Left renal cortex interstitium (tissue), 4 donors: ENCODE results near the gene SRRM1. TPM values are rescaled to one million over a fixed set of nuclear protein-coding genes. Genes with fewer than 3 reads are reported as not detected.
"Not testable (repeated sequence)": the region's sequence is repeated elsewhere in the genome, so short reads cannot be mapped to it uniquely, and the experiment has no call there.

Experiments
- DNase-seq, 4 donors: peaks; one replicate each; pipeline ENCODE4 v3.0.0-alpha.2; 2013; ENCODE audit warnings: low read depth in 4 of 4, low spot score in 2 of 4, missing footprints in 1 of 4
- polyA plus RNA-seq, 4 donors: library from polyadenylated mRNA; unstranded; fragments of 120-200 nt; gene quantifications; one replicate each; pipeline ENCODE4 v1.2.1, GENCODE V29; 2013; ENCODE audit not compliant: insufficient read length in 4 of 4

Gene SRRM1
- polyA plus RNA-seq, 4 donors: 96.0 to 193 (median 143) TPM

GRCh38 chr1:24693827-24694379 lies 50.8 kb downstream of the SRRM1 start:
- no peak for DNase-seq

GRCh38 chr1:24694380-24694843 lies 51.3 kb downstream of the SRRM1 start:
- no peak for DNase-seq

- no peak for DNase-seq
Observed at GRCh38 chr1:24695202-24695974, 52.3 kb downstream of the SRRM1 start.

- DNase-seq: no peak
Observed at GRCh38 chr1:24696041-24696755, 53.1 kb downstream of the SRRM1 start.

- no peak for DNase-seq
Observed at GRCh38 chr1:24696756-24697330, 53.7 kb downstream of the SRRM1 start.

GRCh38 chr1:24697453-24698001 lies 54.4 kb downstream of the SRRM1 start:
- DNase-seq: not testable (repeated sequence)

- DNase-seq: not testable (repeated sequence)
Observed at GRCh38 chr1:24698326-24698725, 55.2 kb downstream of the SRRM1 start.

- no peak for DNase-seq
Observed at GRCh38 chr1:24699628-24700027, 56.5 kb downstream of the SRRM1 start.

- DNase-seq: no peak
Observed at GRCh38 chr1:24702511-24703293, 59.6 kb downstream of the SRRM1 start.

- DNase-seq: no peak
Observed at GRCh38 chr1:24704411-24705259, 61.5 kb downstream of the SRRM1 start.

- DNase-seq: peak in 2 of 4 donors; percentile 58 to 68
Observed at GRCh38 chr1:24705260-24706073, 62.4 kb downstream of the SRRM1 start.

GRCh38 chr1:24706074-24706389 lies 62.9 kb downstream of the SRRM1 start:
- not testable (repeated sequence) for DNase-seq

GRCh38 chr1:24707687-24708086 lies 64.6 kb downstream of the SRRM1 start:
- DNase-seq: no peak

- DNase-seq: no peak
Observed at GRCh38 chr1:24708938-24709337, 65.8 kb downstream of the SRRM1 start.

- DNase-seq: no peak
Observed at GRCh38 chr1:24709791-24710441, 66.8 kb downstream of the SRRM1 start.

GRCh38 chr1:24711329-24711728 lies 68.2 kb downstream of the SRRM1 start:
- DNase-seq: no peak

GRCh38 chr1:24713176-24713575 lies 70.1 kb downstream of the SRRM1 start:
- DNase-seq: no peak

- no peak for DNase-seq
Observed at GRCh38 chr1:24713736-24714135, 70.6 kb downstream of the SRRM1 start.
